B cell (primary cell): ENCODE measurements around the gene ACTMAP. TPM values are rescaled to one million over a fixed set of nuclear protein-coding genes. Genes with fewer than 3 reads are reported as not detected.
"Not testable (repeated sequence)": the region's sequence is repeated elsewhere in the genome, so short reads cannot be mapped to it uniquely, and the experiment has no call there.

ENCODE experiments used
- ATAC-seq: fragments of 200-7000 bp; cut with Tn5 transposase; one replicate; pipeline ENCODE4 v1.10.0; 2021; ENCODE audit warnings: low read depth, mild to moderate bottlenecking, moderate number of reproducible peaks, moderate library complexity
- CTCF ChIA-PET: fragments of 350-600 bp; sonication (Branson Sonifier 250); formaldehyde crosslinking; loops from one replicate; lab custom pipeline; 2021; ENCODE audit warnings: antibody characterized with exemption, inconsistent platforms; lab: Charles Lee
- POLR2A ChIA-PET: fragments of 350-600 bp; sonication (Branson Sonifier 250); formaldehyde crosslinking; loops from one replicate; lab custom pipeline; 2021; ENCODE audit warnings: antibody characterized with exemption; lab: Charles Lee
- DNase-seq: peaks from one replicate; pipeline ENCODE4 v3.0.0; 2013
- H2AFZ ChIP-seq: 2 replicates; pipeline ENCODE4 v1.6.1; 2012; ENCODE audit warnings: mild to moderate bottlenecking, low read depth, low read length; ENCODE audit not compliant: insufficient read depth, poor library complexity, severe bottlenecking
- H3K27ac ChIP-seq, 2 donors: 1 replicate in 1 of 2; 2 replicates in 1 of 2; pipeline ENCODE4 v1.5.1; 2012 to 2013; ENCODE audit warnings: low read length in 2 of 2, mild to moderate bottlenecking in 2 of 2, moderate library complexity in 1 of 2
- H3K27me3 ChIP-seq, 4 experiments: fragments of 200-600 bp in 1 of 4; sonication (generic) in 1 of 4; replicated peaks in 1 of 4; 1 replicate in 2 of 4; 2 replicates in 2 of 4; pipeline versions ENCODE4 v1.6.1 to v1.7.0; 2013 to 2016; ENCODE audit warnings: low read length in 3 of 4, mild to moderate bottlenecking in 2 of 4, mixed read lengths in 1 of 4, moderate library complexity in 1 of 4; ENCODE audit not compliant: insufficient read depth in 4 of 4, control insufficient read depth in 3 of 4; ENCODE audit errors: control extremely low read depth in 1 of 4
- H3K36me3 ChIP-seq, 2 experiments: replicated peaks in 1 of 2; 1 replicate in 1 of 2; 2 replicates in 1 of 2; pipeline versions ENCODE4 v1.6.1 to v1.7.1; 2013; ENCODE audit warnings: low read length in 1 of 2; ENCODE audit not compliant: insufficient read depth in 2 of 2, control insufficient read depth in 1 of 2; ENCODE audit errors: control extremely low read depth in 1 of 2, extremely low read depth in 1 of 2
- H3K4me1 ChIP-seq, 2 donors: fragments of 200-600 bp in 1 of 2; sonication (generic) in 1 of 2; 1 replicate in 1 of 2; 2 replicates in 1 of 2; pipeline versions ENCODE4 v1.5.1 to v1.6.1; 2013 to 2017; ENCODE audit warnings: low read length in 2 of 2; ENCODE audit not compliant: control insufficient read depth in 2 of 2, insufficient read depth in 2 of 2
- H3K4me2 ChIP-seq: replicated peaks from 2 replicates; pipeline ENCODE3; 2012; ENCODE audit warnings: mild to moderate bottlenecking, low read depth, low read length; ENCODE audit not compliant: poor library complexity, severe bottlenecking
- H3K4me3 ChIP-seq, 5 experiments: fragments of 200-600 bp in 1 of 5; sonication (generic) in 1 of 5; 1 replicate in 3 of 5; 2 replicates in 2 of 5; pipeline versions ENCODE4 v1.5.1 to v1.7.0; 2011 to 2016; ENCODE audit warnings: low read length in 4 of 5, mild to moderate bottlenecking in 4 of 5, low read depth in 2 of 5, control low read depth in 1 of 5, moderate library complexity in 1 of 5; ENCODE audit not compliant: insufficient read depth in 1 of 5; ENCODE audit errors: control extremely low read depth in 1 of 5, extremely low read depth in 1 of 5
- H3K79me2 ChIP-seq: fragments of 200-600 bp; sonication (generic); one replicate; pipeline ENCODE4 v1.6.0; 2016; ENCODE audit warnings: low read length; ENCODE audit not compliant: control insufficient read depth, insufficient read depth
- H3K9ac ChIP-seq: fragments of 200-600 bp; sonication (generic); 2 replicates; pipeline ENCODE4 v1.6.1; 2017; ENCODE audit warnings: mild to moderate bottlenecking, low read length, moderate library complexity
- H3K9me3 ChIP-seq, 3 donors: one replicate each; pipeline versions ENCODE4 v1.6.1 to v1.7.1; 2013; ENCODE audit warnings: low read length in 2 of 3; ENCODE audit not compliant: control insufficient read depth in 2 of 3, insufficient read depth in 1 of 3; ENCODE audit errors: control extremely low read depth in 1 of 3
- H4K20me1 ChIP-seq: 2 replicates; pipeline ENCODE4 v1.6.0; 2012; ENCODE audit warnings: mild to moderate bottlenecking, low read length; ENCODE audit not compliant: insufficient read depth, control insufficient read depth, poor library complexity, severe bottlenecking
- H3K27ac Mint-ChIP-seq: one replicate; pipeline ENCODE4 v1.8.0; 2021; ENCODE audit warnings: mixed read lengths
- H3K27me3 Mint-ChIP-seq: one replicate; pipeline ENCODE4 v1.8.0; 2021; ENCODE audit warnings: mixed read lengths
- H3K4me1 Mint-ChIP-seq: one replicate; pipeline ENCODE4 v1.8.0; 2021; ENCODE audit warnings: mixed read lengths
- H3K4me3 Mint-ChIP-seq: one replicate; pipeline ENCODE4 v1.8.0; 2021; ENCODE audit warnings: mixed read lengths
- H3K9me3 Mint-ChIP-seq: one replicate; pipeline ENCODE4 v1.8.0; 2022; ENCODE audit warnings: mixed read lengths; ENCODE audit not compliant: insufficient read depth
- CTCF ChIP-seq: fragments of 200-600 bp; IDR thresholded peaks from one replicate; pipeline ENCODE4 v1.8.0; 2022; ENCODE audit warnings: antibody characterized with exemption, mild to moderate bottlenecking
- EZH2 ChIP-seq: IDR thresholded peaks from 2 replicates; pipeline ENCODE4 v1.6.1; 2012; ENCODE audit warnings: borderline replicate concordance, low read depth, mild to moderate bottlenecking, moderate library complexity, low read length; ENCODE audit not compliant: insufficient read depth, poor library complexity, severe bottlenecking
- WGBS: methylation state at CpG from one replicate; pipeline ENCODE4 v1.1.5; 2013; ENCODE audit warnings: missing lambda C conversion rate; ENCODE audit not compliant: insufficient coverage; 5-methylcytosine and 5-hydroxymethylcytosine counted together
- intact Hi-C: fragments of 100-400 bp; cut with micrococcal nuclease; formaldehyde crosslinking; loops from one replicate; pipeline ENCODE4 v1.10.0; 2022
- polyA plus RNA-seq: library from polyadenylated mRNA; depleted of rRNA; stranded (reverse); fragments of >200 nt; gene quantifications from 2 replicates; pipeline ENCODE4 v1.2.3, GENCODE V29; 2012
- total RNA-seq, 2 donors: library from RNA; stranded (reverse); fragments of 120-200 nt in 1 of 2; gene quantifications; 1 replicate in 1 of 2; 2 replicates in 1 of 2; pipeline versions ENCODE4 v1.2.3 to v1.2.4, GENCODE V29; 2013 to 2022

ACTMAP gene
- total and polyA plus RNA-seq, 2 donors (not counting 1 experiment from before 2014, with no cell fraction given): 7.7 to 10.2 TPM

DNA sequence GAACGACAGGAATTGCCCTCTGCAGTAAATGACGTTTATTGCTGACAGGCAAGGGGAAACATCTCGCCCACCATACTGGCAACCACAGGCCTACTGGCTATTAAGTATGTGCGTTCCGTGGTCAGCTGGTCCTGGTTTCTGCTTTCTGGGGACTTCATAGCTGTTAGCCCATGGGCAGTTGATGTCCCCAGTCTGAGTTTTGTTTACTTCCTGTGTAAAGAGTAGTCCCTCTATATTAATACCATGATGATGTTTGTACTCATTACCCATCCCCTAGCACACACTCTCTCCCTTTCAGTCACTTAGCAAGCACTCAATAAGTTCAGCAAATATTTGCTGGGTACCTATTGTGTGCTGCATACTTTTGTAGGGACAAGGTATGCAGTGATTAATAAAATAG is 18.6 kb upstream of the ACTMAP start:
- peaks cover 9 to 15% of the 10 kb centered on the region in 2 donors for H3K4me1 ChIP-seq
- Mint-ChIP-seq H3K27ac (no peak overlapping the region), H3K9me3 (no peaks in the 10 kb centered on the region), H3K27me3 (no peaks in the 10 kb centered on the region), H3K4me1 (peaks cover 10% of the 10 kb centered on the region), H3K4me3 (no peak overlapping the region)
- no peaks in the 10 kb centered on the region for H3K79me2 ChIP-seq
- H3K27me3 ChIP-seq: no peaks in the 10 kb centered on the region
- ATAC-seq (no peak), DNase-seq (no peak)
- peaks cover 0 to 26% of the 10 kb centered on the region in 2 experiments for H3K36me3 ChIP-seq
- peaks cover 0 to 15% (median 0%) of the 10 kb centered on the region in 3 donors for H3K9me3 ChIP-seq
- 91% methylated on average over 5 of the region's 5 CpGs for WGBS
- H2AFZ ChIP-seq: no peak overlapping the region
- no peak overlapping the region for H3K27ac ChIP-seq
- ChIA-PET POLR2A (no interaction called here), CTCF (no interaction called here)
- no peak overlapping the region for H3K9ac ChIP-seq
- H3K4me2 ChIP-seq: no peak overlapping the region
- no peak overlapping the region for H3K4me3 ChIP-seq
- TF ChIP-seq CTCF (no peak), EZH2 (no peak)
- peaks cover 7% of the 10 kb centered on the region for H4K20me1 ChIP-seq
- intact Hi-C loops: no loop called here

GRCh38 chr19:40766385-40766784 is 16.1 kb upstream of the ACTMAP start:
- ChIA-PET CTCF (interaction anchor here (0.6 to 0.7 kb wide), 2 partner anchors 49 to 788 kb away, joined by 4 read pairs; no protein-coding TSS in a partner anchor), POLR2A (interaction anchor here (1.2 kb wide), 1 partner anchor 12 kb away, joined by 3 read pairs; the partner anchor contains the start of gene RAB4B)
- H3K27ac Mint-ChIP-seq, DNase-seq, H3K9ac ChIP-seq, ATAC-seq, H3K9me3 Mint-ChIP-seq, H3K27ac ChIP-seq, intact Hi-C loops, H3K4me3 Mint-ChIP-seq, H2AFZ ChIP-seq, H3K4me1 ChIP-seq, H3K4me3 ChIP-seq, H3K27me3 Mint-ChIP-seq, H3K27me3 ChIP-seq, H3K4me2 ChIP-seq, H3K9me3 ChIP-seq: not testable (repeated sequence)
- Histone ChIP-seq H3K36me3 (peaks cover 7 to 51% of the 10 kb centered on the region in 2 experiments), H4K20me1 (peaks cover 31% of the 10 kb centered on the region), H3K79me2 (peaks cover 20% of the 10 kb centered on the region)
- peaks cover 10% of the 10 kb centered on the region for H3K4me1 Mint-ChIP-seq
- 96% methylated on average over 10 of the region's 13 CpGs for WGBS
